GM23338 (cell line): ENCODE data around the gene KLK13.

Experiments
- CREB1 ChIP-seq: fragments of 250-450 bp; sonication (Bioruptor Pico); IDR thresholded peaks from 2 replicates; pipeline ENCODE4 v1.5.0; 2020; ENCODE audit warnings: low read depth, mild to moderate bottlenecking, moderate library complexity
- EZH2 ChIP-seq: fragments of 200-600 bp; sonication (generic); IDR thresholded peaks from one replicate; pipeline ENCODE4 v1.8.0; 2017; ENCODE audit warnings: antibody characterized with exemption, mild to moderate bottlenecking, low read depth; ENCODE audit not compliant: unreplicated experiment
- JUNB ChIP-seq: IDR thresholded peaks from one replicate; pipeline ENCODE4 v1.6.1; 2016; ENCODE audit warnings: antibody characterized with exemption; ENCODE audit not compliant: unreplicated experiment
- POLR2AphosphoS5 ChIP-seq: IDR thresholded peaks from 2 replicates; pipeline ENCODE4 v1.6.1; 2016; ENCODE audit warnings: antibody characterized with exemption, low read depth
- TF ChIP-seq, protein P1 (sequence below), 2 experiments: fragments of 200-600 bp in 1 of 2; sonication (generic) in 1 of 2; conservative IDR thresholded peaks; 2 replicates each; pipeline versions ENCODE4 v1.5.1 to v1.6.1; 2016 to 2017; ENCODE audit warnings: antibody characterized with exemption in 2 of 2, low read depth in 2 of 2, mild to moderate bottlenecking in 2 of 2, moderate library complexity in 1 of 2
- TF ChIP-seq, protein P2 (sequence below): IDR thresholded peaks from 2 replicates; pipeline ENCODE4 v1.6.1; 2016; ENCODE audit warnings: antibody characterized with exemption
- TF ChIP-seq, protein P3 (sequence below): fragments of 250-450 bp; sonication (Bioruptor Pico); IDR thresholded peaks from 2 replicates; pipeline ENCODE4 v1.5.0; 2020; ENCODE audit warnings: mild to moderate bottlenecking, moderate library complexity
- TF ChIP-seq, protein P4 (sequence below): IDR thresholded peaks from one replicate; pipeline ENCODE4 v1.6.1; 2018; ENCODE audit warnings: antibody characterized with exemption; ENCODE audit not compliant: unreplicated experiment

- TF ChIP-seq, protein P1, sequence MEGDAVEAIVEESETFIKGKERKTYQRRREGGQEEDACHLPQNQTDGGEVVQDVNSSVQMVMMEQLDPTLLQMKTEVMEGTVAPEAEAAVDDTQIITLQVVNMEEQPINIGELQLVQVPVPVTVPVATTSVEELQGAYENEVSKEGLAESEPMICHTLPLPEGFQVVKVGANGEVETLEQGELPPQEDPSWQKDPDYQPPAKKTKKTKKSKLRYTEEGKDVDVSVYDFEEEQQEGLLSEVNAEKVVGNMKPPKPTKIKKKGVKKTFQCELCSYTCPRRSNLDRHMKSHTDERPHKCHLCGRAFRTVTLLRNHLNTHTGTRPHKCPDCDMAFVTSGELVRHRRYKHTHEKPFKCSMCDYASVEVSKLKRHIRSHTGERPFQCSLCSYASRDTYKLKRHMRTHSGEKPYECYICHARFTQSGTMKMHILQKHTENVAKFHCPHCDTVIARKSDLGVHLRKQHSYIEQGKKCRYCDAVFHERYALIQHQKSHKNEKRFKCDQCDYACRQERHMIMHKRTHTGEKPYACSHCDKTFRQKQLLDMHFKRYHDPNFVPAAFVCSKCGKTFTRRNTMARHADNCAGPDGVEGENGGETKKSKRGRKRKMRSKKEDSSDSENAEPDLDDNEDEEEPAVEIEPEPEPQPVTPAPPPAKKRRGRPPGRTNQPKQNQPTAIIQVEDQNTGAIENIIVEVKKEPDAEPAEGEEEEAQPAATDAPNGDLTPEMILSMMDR (conservative IDR thresholded peaks at IDR 0.05; ENCODE audit: low read depth in 2 of 2) = no peak
- TF ChIP-seq, protein P2, sequence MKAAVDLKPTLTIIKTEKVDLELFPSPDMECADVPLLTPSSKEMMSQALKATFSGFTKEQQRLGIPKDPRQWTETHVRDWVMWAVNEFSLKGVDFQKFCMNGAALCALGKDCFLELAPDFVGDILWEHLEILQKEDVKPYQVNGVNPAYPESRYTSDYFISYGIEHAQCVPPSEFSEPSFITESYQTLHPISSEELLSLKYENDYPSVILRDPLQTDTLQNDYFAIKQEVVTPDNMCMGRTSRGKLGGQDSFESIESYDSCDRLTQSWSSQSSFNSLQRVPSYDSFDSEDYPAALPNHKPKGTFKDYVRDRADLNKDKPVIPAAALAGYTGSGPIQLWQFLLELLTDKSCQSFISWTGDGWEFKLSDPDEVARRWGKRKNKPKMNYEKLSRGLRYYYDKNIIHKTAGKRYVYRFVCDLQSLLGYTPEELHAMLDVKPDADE = no peak
- TF ChIP-seq POLR2AphosphoS5 (no peak), EZH2 (no peak), CREB1 (CRISPR knock-in tag) (no peak), JUNB (no peak)
- TF ChIP-seq, protein P3, sequence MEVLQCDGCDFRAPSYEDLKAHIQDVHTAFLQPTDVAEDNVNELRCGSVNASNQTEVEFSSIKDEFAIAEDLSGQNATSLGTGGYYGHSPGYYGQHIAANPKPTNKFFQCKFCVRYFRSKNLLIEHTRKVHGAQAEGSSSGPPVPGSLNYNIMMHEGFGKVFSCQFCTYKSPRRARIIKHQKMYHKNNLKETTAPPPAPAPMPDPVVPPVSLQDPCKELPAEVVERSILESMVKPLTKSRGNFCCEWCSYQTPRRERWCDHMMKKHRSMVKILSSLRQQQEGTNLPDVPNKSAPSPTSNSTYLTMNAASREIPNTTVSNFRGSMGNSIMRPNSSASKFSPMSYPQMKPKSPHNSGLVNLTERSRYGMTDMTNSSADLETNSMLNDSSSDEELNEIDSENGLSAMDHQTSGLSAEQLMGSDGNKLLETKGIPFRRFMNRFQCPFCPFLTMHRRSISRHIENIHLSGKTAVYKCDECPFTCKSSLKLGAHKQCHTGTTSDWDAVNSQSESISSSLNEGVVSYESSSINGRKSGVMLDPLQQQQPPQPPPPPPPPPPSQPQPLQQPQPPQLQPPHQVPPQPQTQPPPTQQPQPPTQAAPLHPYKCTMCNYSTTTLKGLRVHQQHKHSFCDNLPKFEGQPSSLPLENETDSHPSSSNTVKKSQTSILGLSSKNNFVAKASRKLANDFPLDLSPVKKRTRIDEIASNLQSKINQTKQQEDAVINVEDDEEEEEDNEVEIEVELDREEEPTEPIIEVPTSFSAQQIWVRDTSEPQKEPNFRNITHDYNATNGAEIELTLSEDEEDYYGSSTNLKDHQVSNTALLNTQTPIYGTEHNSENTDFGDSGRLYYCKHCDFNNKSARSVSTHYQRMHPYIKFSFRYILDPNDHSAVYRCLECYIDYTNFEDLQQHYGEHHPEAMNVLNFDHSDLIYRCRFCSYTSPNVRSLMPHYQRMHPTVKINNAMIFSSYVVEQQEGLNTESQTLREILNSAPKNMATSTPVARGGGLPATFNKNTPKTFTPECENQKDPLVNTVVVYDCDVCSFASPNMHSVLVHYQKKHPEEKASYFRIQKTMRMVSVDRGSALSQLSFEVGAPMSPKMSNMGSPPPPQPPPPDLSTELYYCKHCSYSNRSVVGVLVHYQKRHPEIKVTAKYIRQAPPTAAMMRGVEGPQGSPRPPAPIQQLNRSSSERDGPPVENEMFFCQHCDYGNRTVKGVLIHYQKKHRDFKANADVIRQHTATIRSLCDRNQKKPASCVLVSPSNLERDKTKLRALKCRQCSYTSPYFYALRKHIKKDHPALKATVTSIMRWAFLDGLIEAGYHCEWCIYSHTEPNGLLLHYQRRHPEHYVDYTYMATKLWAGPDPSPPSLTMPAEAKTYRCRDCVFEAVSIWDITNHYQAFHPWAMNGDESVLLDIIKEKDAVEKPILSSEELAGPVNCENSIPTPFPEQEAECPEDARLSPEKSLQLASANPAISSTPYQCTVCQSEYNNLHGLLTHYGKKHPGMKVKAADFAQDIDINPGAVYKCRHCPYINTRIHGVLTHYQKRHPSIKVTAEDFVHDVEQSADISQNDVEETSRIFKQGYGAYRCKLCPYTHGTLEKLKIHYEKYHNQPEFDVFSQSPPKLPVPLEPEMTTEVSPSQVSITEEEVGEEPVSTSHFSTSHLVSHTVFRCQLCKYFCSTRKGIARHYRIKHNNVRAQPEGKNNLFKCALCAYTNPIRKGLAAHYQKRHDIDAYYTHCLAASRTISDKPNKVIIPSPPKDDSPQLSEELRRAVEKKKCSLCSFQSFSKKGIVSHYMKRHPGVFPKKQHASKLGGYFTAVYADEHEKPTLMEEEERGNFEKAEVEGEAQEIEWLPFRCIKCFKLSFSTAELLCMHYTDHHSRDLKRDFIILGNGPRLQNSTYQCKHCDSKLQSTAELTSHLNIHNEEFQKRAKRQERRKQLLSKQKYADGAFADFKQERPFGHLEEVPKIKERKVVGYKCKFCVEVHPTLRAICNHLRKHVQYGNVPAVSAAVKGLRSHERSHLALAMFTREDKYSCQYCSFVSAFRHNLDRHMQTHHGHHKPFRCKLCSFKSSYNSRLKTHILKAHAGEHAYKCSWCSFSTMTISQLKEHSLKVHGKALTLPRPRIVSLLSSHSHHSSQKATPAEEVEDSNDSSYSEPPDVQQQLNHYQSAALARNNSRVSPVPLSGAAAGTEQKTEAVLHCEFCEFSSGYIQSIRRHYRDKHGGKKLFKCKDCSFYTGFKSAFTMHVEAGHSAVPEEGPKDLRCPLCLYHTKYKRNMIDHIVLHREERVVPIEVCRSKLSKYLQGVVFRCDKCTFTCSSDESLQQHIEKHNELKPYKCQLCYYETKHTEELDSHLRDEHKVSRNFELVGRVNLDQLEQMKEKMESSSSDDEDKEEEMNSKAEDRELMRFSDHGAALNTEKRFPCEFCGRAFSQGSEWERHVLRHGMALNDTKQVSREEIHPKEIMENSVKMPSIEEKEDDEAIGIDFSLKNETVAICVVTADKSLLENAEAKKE = no peak
- TF ChIP-seq, protein P4, sequence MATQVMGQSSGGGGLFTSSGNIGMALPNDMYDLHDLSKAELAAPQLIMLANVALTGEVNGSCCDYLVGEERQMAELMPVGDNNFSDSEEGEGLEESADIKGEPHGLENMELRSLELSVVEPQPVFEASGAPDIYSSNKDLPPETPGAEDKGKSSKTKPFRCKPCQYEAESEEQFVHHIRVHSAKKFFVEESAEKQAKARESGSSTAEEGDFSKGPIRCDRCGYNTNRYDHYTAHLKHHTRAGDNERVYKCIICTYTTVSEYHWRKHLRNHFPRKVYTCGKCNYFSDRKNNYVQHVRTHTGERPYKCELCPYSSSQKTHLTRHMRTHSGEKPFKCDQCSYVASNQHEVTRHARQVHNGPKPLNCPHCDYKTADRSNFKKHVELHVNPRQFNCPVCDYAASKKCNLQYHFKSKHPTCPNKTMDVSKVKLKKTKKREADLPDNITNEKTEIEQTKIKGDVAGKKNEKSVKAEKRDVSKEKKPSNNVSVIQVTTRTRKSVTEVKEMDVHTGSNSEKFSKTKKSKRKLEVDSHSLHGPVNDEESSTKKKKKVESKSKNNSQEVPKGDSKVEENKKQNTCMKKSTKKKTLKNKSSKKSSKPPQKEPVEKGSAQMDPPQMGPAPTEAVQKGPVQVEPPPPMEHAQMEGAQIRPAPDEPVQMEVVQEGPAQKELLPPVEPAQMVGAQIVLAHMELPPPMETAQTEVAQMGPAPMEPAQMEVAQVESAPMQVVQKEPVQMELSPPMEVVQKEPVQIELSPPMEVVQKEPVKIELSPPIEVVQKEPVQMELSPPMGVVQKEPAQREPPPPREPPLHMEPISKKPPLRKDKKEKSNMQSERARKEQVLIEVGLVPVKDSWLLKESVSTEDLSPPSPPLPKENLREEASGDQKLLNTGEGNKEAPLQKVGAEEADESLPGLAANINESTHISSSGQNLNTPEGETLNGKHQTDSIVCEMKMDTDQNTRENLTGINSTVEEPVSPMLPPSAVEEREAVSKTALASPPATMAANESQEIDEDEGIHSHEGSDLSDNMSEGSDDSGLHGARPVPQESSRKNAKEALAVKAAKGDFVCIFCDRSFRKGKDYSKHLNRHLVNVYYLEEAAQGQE = no peak
Measured at GRCh38 chr19:51060973-51061372, 3.9 kb downstream of the KLK13 start.
